HG02973 (cell line): ENCODE results near the gene CACNA2D3.

Source experiments
- ATAC-seq: cut with Tn5 transposase; IDR thresholded peaks from one replicate; pipeline ENCODE4 v1.9.1; 2021; ENCODE audit warnings: moderate library complexity; ENCODE audit not compliant: unreplicated experiment

Gene CACNA2D3

GRCh38 chr3:55012091-55012490 is 889.7 kb downstream of the CACNA2D3 start:
- ATAC-seq = no peak

GRCh38 chr3:55013145-55013925 is 891.0 kb downstream of the CACNA2D3 start:
- no peak for ATAC-seq

- no peak for ATAC-seq
Measured at GRCh38 chr3:55014081-55014480, 891.7 kb downstream of the CACNA2D3 start.

GRCh38 chr3:55014906-55015305 is 892.6 kb downstream of the CACNA2D3 start:
- no peak for ATAC-seq

- ATAC-seq = no peak
Measured at GRCh38 chr3:55017876-55018275, 895.5 kb downstream of the CACNA2D3 start.

- ATAC-seq = no peak
Measured at GRCh38 chr3:55030938-55031337, 908.6 kb downstream of the CACNA2D3 start.

GRCh38 chr3:55036883-55037577 is 914.7 kb downstream of the CACNA2D3 start:
- no peak for ATAC-seq

- no peak for ATAC-seq
Measured at GRCh38 chr3:55042591-55042990, 920.2 kb downstream of the CACNA2D3 start.

GRCh38 chr3:55044486-55044885 is 922.1 kb downstream of the CACNA2D3 start:
- ATAC-seq = no peak

- no peak for ATAC-seq
Measured at GRCh38 chr3:55059027-55059629, 936.8 kb downstream of the CACNA2D3 start.

GRCh38 chr3:55060896-55061719 is 938.8 kb downstream of the CACNA2D3 start:
- ATAC-seq = no peak

GRCh38 chr3:55061720-55062034 is 939.3 kb downstream of the CACNA2D3 start:
- ATAC-seq = no peak

GRCh38 chr3:55064164-55064563 is 941.8 kb downstream of the CACNA2D3 start:
- no peak for ATAC-seq

- no peak for ATAC-seq
Measured at GRCh38 chr3:55065331-55065730, 943.0 kb downstream of the CACNA2D3 start.

- no peak for ATAC-seq
Measured at GRCh38 chr3:55066551-55067047, 944.2 kb downstream of the CACNA2D3 start.

GRCh38 chr3:55069950-55070349 is 947.6 kb downstream of the CACNA2D3 start:
- no peak for ATAC-seq

GRCh38 chr3:55074796-55075195 is 952.4 kb downstream of the CACNA2D3 start:
- no peak for ATAC-seq

GRCh38 chr3:55075846-55076245 is 953.5 kb downstream of the CACNA2D3 start:
- ATAC-seq = no peak

GRCh38 chr3:55077726-55078125 is 955.4 kb downstream of the CACNA2D3 start:
- no peak for ATAC-seq

GRCh38 chr3:55078876-55079275 is 956.5 kb downstream of the CACNA2D3 start:
- no peak for ATAC-seq

- no peak for ATAC-seq
Measured at GRCh38 chr3:55085231-55085630, 962.9 kb downstream of the CACNA2D3 start.
